Lower leg skin (tissue), 4 donors: ENCODE results near the gene GUCY2F. TPM values are rescaled to one million over a fixed set of nuclear protein-coding genes. Genes with fewer than 3 reads are reported as not detected.

Experiments used
- DNase-seq, 2 donors: peaks; one replicate each; pipeline ENCODE4 v3.0.0-alpha.2; 2019; ENCODE audit warnings: low spot score in 2 of 2
- H3K4me3 ChIP-seq: fragments of 200-600 bp; sonication (generic); 2 replicates; pipeline ENCODE4 v1.5.1; 2017; ENCODE audit warnings: mild to moderate bottlenecking, low read depth; ENCODE audit not compliant: poor library complexity, severe bottlenecking
- CTCF ChIP-seq, 3 donors: fragments of 450-650 bp; IDR thresholded peaks; one replicate each; pipeline ENCODE4 v1.5.1; 2016; ENCODE audit warnings: antibody characterized with exemption in 3 of 3, mild to moderate bottlenecking in 3 of 3, moderate library complexity in 2 of 3
- POLR2A ChIP-seq, 2 donors: fragments of 450-650 bp; IDR thresholded peaks; one replicate each; pipeline ENCODE4 v1.6.1; 2016 to 2017; ENCODE audit warnings: antibody characterized with exemption in 2 of 2, mild to moderate bottlenecking in 1 of 2, moderate library complexity in 1 of 2
- WGBS, 2 donors: methylation state at CpG; one replicate each; pipeline ENCODE4 v1.1.5; 2018; 5-methylcytosine and 5-hydroxymethylcytosine counted together
- intact Hi-C: fragments of 100-400 bp; cut with DNase I; formaldehyde crosslinking; loops from one replicate; pipeline ENCODE4 v1.15.0; 2023; ENCODE audit warnings: low total_unique reads
- total RNA-seq, 4 donors: library from RNA; depleted of rRNA; stranded (reverse); fragments of >200 nt; gene quantifications; one replicate each; pipeline ENCODE4 v1.1.0, GENCODE V29; 2016

GUCY2F gene
- not detected for total RNA-seq

- TF ChIP-seq CTCF (IDR thresholded peaks at IDR 0.05) (no peak), POLR2A (IDR thresholded peaks at IDR 0.05) (no peak)
- intact Hi-C loops = loop anchor here (10.0 kb wide), 1 partner anchor 143 kb away; the partner anchor contains the start of gene KCNE5
- WGBS, 2 donors = 48 to 76% methylated on average over 4 of the region's 4 CpGs
- no peak for DNase-seq
- H3K4me3 ChIP-seq = no peak within 1 kb of the TSS
These were observed at the start of gene GUCY2F for GRCh38 chrX:109481986-109482385. GUCY2F (minus strand) TSS chrX:109482086; CDS start chrX:109475936, 6,150 bp downstream.

GRCh38 chrX:109519001-109519400, 37.1 kb upstream of the GUCY2F start:
- 88 to 100% methylated on average over 1 of the region's 1 CpG for WGBS, 2 donors
- no peak for DNase-seq
- intact Hi-C loops = no loop called here
- TF ChIP-seq POLR2A (IDR thresholded peaks at IDR 0.05) = no peak
- TF ChIP-seq CTCF (IDR thresholded peaks at IDR 0.05) = no peak
- no peak overlapping the region for H3K4me3 ChIP-seq

- no peak overlapping the region for H3K4me3 ChIP-seq
- WGBS, 2 donors = 57 to 71% methylated on average over 1 of the region's 1 CpG
- DNase-seq = no peak
- intact Hi-C loops = no loop called here
- TF ChIP-seq CTCF (IDR thresholded peaks at IDR 0.05) (no peak), POLR2A (IDR thresholded peaks at IDR 0.05) (no peak)
These were observed 29.2 kb upstream of the GUCY2F start for GRCh38 chrX:109511113-109511512.

GRCh38 chrX:109508915-109509314, 27.0 kb upstream of the GUCY2F start:
- H3K4me3 ChIP-seq = no peak overlapping the region
- TF ChIP-seq CTCF (IDR thresholded peaks at IDR 0.05) (no peak), POLR2A (IDR thresholded peaks at IDR 0.05) (no peak)
- intact Hi-C loops = no loop called here
- no peak for DNase-seq

GRCh38 chrX:109501176-109501575, 19.3 kb upstream of the GUCY2F start:
- TF ChIP-seq POLR2A (IDR thresholded peaks at IDR 0.05) (no peak), CTCF (IDR thresholded peaks at IDR 0.05) (no peak)
- H3K4me3 ChIP-seq = no peak overlapping the region
- WGBS, 2 donors = 45 to 53% methylated on average over 3 of the region's 3 CpGs
- intact Hi-C loops = no loop called here
- no peak for DNase-seq

GRCh38 chrX:109498434-109498833, 16.5 kb upstream of the GUCY2F start:
- TF ChIP-seq CTCF (IDR thresholded peaks at IDR 0.05) (no peak), POLR2A (IDR thresholded peaks at IDR 0.05) (no peak)
- intact Hi-C loops = no loop called here
- no peak for DNase-seq
- WGBS, 2 donors = 57 to 89% methylated on average over 1 of the region's 1 CpG
- no peak overlapping the region for H3K4me3 ChIP-seq
